ENCODE results near the gene BBS12.

- TF ChIP-seq CTCF (conservative IDR thresholded peaks at IDR 0.05) (no peak), ZFX (IDR thresholded peaks at IDR 0.05) (no peak)
These were observed 30.5 kb upstream of the BBS12 start for GRCh38 chr4:122701965-122702364.

Data from C4-2B (cell line).